HepG2 (cell line): ENCODE data around the gene RHOV. TPM values are rescaled to one million over a fixed set of nuclear protein-coding genes. Genes with fewer than 3 reads are reported as not detected.

Experiments used
- ARNTL ChIP-seq: sonication (generic); formaldehyde crosslinking; IDR thresholded peaks from 2 replicates; pipeline ENCODE4 v1.4.0; 2020; ENCODE audit warnings: mild to moderate bottlenecking, missing genetic modification reagents
- ATRX ChIP-seq: sonication (generic); formaldehyde crosslinking; IDR thresholded peaks from 2 replicates; pipeline ENCODE4 v1.4.0; 2020; ENCODE audit warnings: missing genetic modification reagents, borderline replicate concordance
- GPN1 ChIP-seq: sonication (generic); formaldehyde crosslinking; IDR thresholded peaks from 2 replicates; pipeline ENCODE4 v1.5.1; 2020; ENCODE audit warnings: missing genetic modification reagents, borderline replicate concordance
- HMG20A ChIP-seq: IDR thresholded peaks from 2 replicates; pipeline ENCODE4 v1.6.1; 2016; ENCODE audit warnings: borderline replicate concordance
- MZF1 ChIP-seq: sonication (generic); formaldehyde crosslinking; IDR thresholded peaks from 2 replicates; pipeline ENCODE4 v1.8.1; 2023; ENCODE audit warnings: mild to moderate bottlenecking, missing genetic modification reagents, borderline replicate concordance
- PAX8 ChIP-seq: sonication (generic); formaldehyde crosslinking; IDR thresholded peaks from 2 replicates; pipeline ENCODE4 v1.8.0; 2022; ENCODE audit warnings: mild to moderate bottlenecking, missing genetic modification reagents, borderline replicate concordance
- RFXANK ChIP-seq: IDR thresholded peaks from 2 replicates; pipeline ENCODE4 v1.6.1; 2016
- SYNCRIP ChIP-seq: fragments of 200-400 bp; formaldehyde crosslinking; IDR thresholded peaks from 2 replicates; pipeline ENCODE4 v1.6.1; 2018; ENCODE audit warnings: mild to moderate bottlenecking, low read depth, low read length; ENCODE audit not compliant: insufficient read depth
- YY1 ChIP-seq: IDR thresholded peaks from 2 replicates; pipeline ENCODE4 v1.6.1; 2011; ENCODE audit warnings: low read length, low read depth, moderate library complexity, mild to moderate bottlenecking; ENCODE audit not compliant: insufficient read depth, insufficient replicate concordance
- ZFYVE20 ChIP-seq: sonication (generic); formaldehyde crosslinking; IDR thresholded peaks from 2 replicates; pipeline ENCODE4 v1.8.0; 2023; ENCODE audit warnings: low read depth, mild to moderate bottlenecking, moderate library complexity, missing genetic modification reagents, borderline replicate concordance
- ZNF451 ChIP-seq: sonication (generic); formaldehyde crosslinking; IDR thresholded peaks from 2 replicates; pipeline ENCODE4 v1.5.0; 2020; ENCODE audit warnings: mild to moderate bottlenecking, missing genetic modification reagents
- ZNF564 ChIP-seq: sonication (generic); formaldehyde crosslinking; IDR thresholded peaks from 2 replicates; pipeline ENCODE4 v1.8.1; 2023; ENCODE audit warnings: mild to moderate bottlenecking, missing genetic modification reagents
- ZNF790 ChIP-seq: sonication (generic); formaldehyde crosslinking; IDR thresholded peaks from 2 replicates; pipeline ENCODE4 v1.8.0; 2022; ENCODE audit warnings: missing genetic modification reagents, mild to moderate bottlenecking, borderline replicate concordance
- ZZZ3 ChIP-seq: sonication (generic); formaldehyde crosslinking; IDR thresholded peaks from 2 replicates; pipeline ENCODE4 v1.4.0; 2020; ENCODE audit warnings: missing genetic modification reagents, mild to moderate bottlenecking, borderline replicate concordance
- polyA plus RNA-seq, 8 experiments: library from polyadenylated mRNA; depleted of rRNA in 3 of 8; stranded (reverse) in 7 of 8; unstranded in 1 of 8; fragments of >200 nt; fragmentation: Illumina TruSeq in 4 of 8; extraction: Trizol in 4 of 8; gene quantifications; 2 replicates each; pipeline versions ENCODE4 v1.2.1 to v1.2.3, GENCODE V29; 2011 to 2016; ENCODE audit warnings: low read depth in 4 of 8, missing spikeins in 1 of 8, mixed read lengths in 1 of 8; ENCODE audit not compliant: insufficient read depth in 1 of 8
- total RNA-seq, 5 experiments: library from RNA; depleted of rRNA; stranded (reverse); fragments of >200 nt; fragmentation: Illumina TruSeq; extraction: Trizol; gene quantifications; 2 replicates each; pipeline ENCODE4 v1.2.3, GENCODE V29; 2016; ENCODE audit warnings: low read depth in 1 of 5
- TF ChIP-seq, protein P1 (sequence below): sonication (generic); formaldehyde crosslinking; conservative IDR thresholded peaks from 2 replicates; pipeline ENCODE4 v1.4.0; 2020; ENCODE audit warnings: mild to moderate bottlenecking, missing genetic modification reagents, moderate library complexity
- TF ChIP-seq, protein P2 (sequence below): sonication (generic); formaldehyde crosslinking; IDR thresholded peaks from 2 replicates; pipeline ENCODE4 v1.5.0; 2020; ENCODE audit warnings: mild to moderate bottlenecking, missing genetic modification reagents
- TF ChIP-seq, protein P3 (sequence below): sonication (generic); formaldehyde crosslinking; IDR thresholded peaks from 2 replicates; pipeline ENCODE4 v1.9.0; 2021; ENCODE audit warnings: missing genetic modification reagents, mild to moderate bottlenecking, borderline replicate concordance
- TF ChIP-seq, protein P4 (sequence below): sonication (generic); formaldehyde crosslinking; IDR thresholded peaks from 2 replicates; pipeline ENCODE4 v1.8.0; 2022; ENCODE audit warnings: mild to moderate bottlenecking, missing genetic modification reagents
- TF ChIP-seq, protein P5 (sequence below): sonication (generic); formaldehyde crosslinking; IDR thresholded peaks from 2 replicates; pipeline ENCODE4 v1.5.1; 2020; ENCODE audit warnings: missing genetic modification reagents, mild to moderate bottlenecking, borderline replicate concordance

RHOV gene
- total and polyA plus RNA-seq, 2 of the 13 experiments (the other 11 are each of a cell fraction or from before 2014, with no cell fraction given), result 0.17 to 0.18 TPM

DNA sequence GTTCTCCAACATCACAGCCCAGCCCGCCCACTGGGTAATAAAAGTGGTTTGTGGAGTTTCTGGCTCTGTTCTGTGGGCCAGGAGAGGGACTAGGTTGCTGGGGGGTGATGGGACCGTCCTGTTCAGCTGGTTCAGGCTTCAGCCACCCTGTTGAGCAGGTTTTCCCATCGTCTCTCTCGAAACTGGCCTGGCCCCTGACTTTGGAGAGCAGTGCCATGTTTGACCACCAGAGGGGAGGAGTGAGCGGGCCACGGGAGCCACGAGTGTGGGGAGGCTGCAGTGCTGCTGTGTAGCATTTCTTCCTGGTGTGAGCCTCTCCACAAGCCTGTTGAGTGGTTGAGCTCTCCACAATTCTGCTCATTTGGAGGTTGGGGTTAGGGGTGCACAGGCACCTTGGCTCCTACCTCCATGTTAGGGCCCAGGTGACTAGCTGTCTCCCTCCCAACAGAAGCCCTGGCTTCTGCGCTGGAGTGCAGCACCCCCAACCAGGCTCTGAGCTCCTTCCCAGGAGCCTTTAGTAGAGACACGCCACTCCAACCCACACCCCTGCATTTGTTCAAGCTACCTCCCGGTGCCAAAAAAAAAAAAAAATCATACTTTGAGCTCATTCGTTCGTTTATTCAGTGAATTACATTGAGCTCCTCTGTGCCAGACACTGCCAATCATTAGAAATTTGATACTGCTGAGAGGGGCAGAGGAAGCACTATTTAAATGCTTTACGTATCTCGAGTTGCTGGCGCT is 16.3 kb downstream of the RHOV start (continued):
- TF ChIP-seq ZZZ3 (CRISPR knock-in tag) (no peak), MZF1 (no peak), PAX8 (no peak), ZNF451 (CRISPR knock-in tag) (no peak), ATRX (no peak), ARNTL (CRISPR knock-in tag) (no peak), GPN1 (CRISPR knock-in tag) (no peak), ZNF564 (CRISPR knock-in tag) (no peak), ZFYVE20 (CRISPR knock-in tag) (no peak), YY1 (peak; percentile 31), ZNF790 (CRISPR knock-in tag) (no peak), RFXANK (CRISPR knock-in tag) (no peak), SYNCRIP (no peak), HMG20A (CRISPR knock-in tag) (no peak; the same call in 1 of the 2 replicates)
- TF ChIP-seq, protein P1, sequence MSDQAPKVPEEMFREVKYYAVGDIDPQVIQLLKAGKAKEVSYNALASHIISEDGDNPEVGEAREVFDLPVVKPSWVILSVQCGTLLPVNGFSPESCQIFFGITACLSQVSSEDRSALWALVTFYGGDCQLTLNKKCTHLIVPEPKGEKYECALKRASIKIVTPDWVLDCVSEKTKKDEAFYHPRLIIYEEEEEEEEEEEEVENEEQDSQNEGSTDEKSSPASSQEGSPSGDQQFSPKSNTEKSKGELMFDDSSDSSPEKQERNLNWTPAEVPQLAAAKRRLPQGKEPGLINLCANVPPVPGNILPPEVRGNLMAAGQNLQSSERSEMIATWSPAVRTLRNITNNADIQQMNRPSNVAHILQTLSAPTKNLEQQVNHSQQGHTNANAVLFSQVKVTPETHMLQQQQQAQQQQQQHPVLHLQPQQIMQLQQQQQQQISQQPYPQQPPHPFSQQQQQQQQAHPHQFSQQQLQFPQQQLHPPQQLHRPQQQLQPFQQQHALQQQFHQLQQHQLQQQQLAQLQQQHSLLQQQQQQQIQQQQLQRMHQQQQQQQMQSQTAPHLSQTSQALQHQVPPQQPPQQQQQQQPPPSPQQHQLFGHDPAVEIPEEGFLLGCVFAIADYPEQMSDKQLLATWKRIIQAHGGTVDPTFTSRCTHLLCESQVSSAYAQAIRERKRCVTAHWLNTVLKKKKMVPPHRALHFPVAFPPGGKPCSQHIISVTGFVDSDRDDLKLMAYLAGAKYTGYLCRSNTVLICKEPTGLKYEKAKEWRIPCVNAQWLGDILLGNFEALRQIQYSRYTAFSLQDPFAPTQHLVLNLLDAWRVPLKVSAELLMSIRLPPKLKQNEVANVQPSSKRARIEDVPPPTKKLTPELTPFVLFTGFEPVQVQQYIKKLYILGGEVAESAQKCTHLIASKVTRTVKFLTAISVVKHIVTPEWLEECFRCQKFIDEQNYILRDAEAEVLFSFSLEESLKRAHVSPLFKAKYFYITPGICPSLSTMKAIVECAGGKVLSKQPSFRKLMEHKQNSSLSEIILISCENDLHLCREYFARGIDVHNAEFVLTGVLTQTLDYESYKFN (CRISPR knock-in tag), result no peak
- TF ChIP-seq, protein P2, sequence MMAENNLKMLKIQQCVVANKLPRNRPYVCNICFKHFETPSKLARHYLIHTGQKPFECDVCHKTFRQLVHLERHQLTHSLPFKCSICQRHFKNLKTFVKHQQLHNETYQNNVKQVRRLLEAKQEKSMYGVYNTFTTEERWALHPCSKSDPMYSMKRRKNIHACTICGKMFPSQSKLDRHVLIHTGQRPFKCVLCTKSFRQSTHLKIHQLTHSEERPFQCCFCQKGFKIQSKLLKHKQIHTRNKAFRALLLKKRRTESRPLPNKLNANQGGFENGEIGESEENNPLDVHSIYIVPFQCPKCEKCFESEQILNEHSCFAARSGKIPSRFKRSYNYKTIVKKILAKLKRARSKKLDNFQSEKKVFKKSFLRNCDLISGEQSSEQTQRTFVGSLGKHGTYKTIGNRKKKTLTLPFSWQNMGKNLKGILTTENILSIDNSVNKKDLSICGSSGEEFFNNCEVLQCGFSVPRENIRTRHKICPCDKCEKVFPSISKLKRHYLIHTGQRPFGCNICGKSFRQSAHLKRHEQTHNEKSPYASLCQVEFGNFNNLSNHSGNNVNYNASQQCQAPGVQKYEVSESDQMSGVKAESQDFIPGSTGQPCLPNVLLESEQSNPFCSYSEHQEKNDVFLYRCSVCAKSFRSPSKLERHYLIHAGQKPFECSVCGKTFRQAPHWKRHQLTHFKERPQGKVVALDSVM (CRISPR knock-in tag), result no peak
- TF ChIP-seq, protein P3, sequence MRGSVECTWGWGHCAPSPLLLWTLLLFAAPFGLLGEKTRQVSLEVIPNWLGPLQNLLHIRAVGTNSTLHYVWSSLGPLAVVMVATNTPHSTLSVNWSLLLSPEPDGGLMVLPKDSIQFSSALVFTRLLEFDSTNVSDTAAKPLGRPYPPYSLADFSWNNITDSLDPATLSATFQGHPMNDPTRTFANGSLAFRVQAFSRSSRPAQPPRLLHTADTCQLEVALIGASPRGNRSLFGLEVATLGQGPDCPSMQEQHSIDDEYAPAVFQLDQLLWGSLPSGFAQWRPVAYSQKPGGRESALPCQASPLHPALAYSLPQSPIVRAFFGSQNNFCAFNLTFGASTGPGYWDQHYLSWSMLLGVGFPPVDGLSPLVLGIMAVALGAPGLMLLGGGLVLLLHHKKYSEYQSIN (CRISPR knock-in tag), result no peak
- TF ChIP-seq, protein P4, sequence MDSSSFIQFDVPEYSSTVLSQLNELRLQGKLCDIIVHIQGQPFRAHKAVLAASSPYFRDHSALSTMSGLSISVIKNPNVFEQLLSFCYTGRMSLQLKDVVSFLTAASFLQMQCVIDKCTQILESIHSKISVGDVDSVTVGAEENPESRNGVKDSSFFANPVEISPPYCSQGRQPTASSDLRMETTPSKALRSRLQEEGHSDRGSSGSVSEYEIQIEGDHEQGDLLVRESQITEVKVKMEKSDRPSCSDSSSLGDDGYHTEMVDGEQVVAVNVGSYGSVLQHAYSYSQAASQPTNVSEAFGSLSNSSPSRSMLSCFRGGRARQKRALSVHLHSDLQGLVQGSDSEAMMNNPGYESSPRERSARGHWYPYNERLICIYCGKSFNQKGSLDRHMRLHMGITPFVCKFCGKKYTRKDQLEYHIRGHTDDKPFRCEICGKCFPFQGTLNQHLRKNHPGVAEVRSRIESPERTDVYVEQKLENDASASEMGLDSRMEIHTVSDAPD (CRISPR knock-in tag), result no peak
- TF ChIP-seq, protein P5, sequence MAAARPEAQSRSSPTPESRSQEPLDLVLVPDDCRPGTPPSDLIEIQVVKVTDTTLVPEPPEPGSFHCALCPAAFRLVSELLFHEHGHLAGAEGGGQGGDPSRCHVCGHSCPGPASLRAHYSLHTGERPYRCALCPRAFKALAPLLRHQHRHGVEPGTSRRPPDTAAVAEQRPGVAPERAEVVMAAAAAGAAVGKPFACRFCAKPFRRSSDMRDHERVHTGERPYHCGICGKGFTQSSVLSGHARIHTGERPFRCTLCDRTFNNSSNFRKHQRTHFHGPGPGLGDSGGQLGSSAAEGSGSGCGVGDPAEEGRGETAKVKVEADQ (CRISPR knock-in tag), result no peak
